Head of caudate nucleus (tissue), 42 donors: ENCODE data around the gene C16orf87.
"Not testable (repeated sequence)": the region's sequence is repeated elsewhere in the genome, so short reads cannot be mapped to it uniquely, and the experiment has no call there.

Experiments used
- DNase-seq, 42 donors: peaks; one replicate each; pipeline versions ENCODE4 v3.0.0 to v3.0.0-alpha.2; 2020 to 2021; ENCODE audit warnings: mixed read lengths in 7 of 42
- intact Hi-C: fragments of 100-400 bp; cut with DNase I; formaldehyde crosslinking; loops from one replicate; pipeline ENCODE4 v1.15.0; 2022

Gene C16orf87

DNA sequence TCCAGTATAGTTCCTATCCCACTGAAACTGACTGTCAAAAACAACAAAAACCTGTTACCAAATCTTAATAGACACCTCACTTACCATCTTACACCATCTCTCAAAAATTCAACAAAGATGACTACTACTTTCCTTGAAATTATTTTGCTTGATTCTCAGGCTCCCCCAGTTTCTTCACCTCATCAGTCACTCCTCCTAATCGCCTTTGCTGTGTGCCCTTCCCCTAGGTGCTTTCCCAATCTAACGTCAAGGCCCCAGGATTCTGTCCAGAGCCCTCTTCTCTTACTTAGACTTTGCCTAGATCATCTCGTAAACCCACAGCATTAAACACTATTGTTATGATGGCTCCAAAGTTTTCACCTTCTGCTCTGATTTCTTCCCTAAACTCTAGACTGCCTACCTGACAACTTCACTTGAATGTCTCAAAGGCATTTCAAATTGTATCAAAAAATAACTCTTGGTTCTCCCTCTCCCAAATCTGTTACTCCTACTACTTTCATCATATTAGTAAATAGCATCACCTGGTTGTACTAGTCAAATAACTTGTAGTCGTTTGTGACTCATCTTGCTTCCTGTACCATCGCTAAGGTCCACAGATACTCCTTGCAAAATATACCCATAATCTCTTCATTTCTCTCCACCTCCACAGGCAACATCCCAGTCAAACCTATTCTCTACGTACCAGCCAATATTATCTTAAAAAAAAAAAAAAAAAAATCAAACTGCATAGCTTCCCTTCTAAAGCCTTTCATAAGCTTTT lies 18.0 kb downstream of the C16orf87 start:
- intact Hi-C loops = no loop called here
- no peak for DNase-seq

DNA sequence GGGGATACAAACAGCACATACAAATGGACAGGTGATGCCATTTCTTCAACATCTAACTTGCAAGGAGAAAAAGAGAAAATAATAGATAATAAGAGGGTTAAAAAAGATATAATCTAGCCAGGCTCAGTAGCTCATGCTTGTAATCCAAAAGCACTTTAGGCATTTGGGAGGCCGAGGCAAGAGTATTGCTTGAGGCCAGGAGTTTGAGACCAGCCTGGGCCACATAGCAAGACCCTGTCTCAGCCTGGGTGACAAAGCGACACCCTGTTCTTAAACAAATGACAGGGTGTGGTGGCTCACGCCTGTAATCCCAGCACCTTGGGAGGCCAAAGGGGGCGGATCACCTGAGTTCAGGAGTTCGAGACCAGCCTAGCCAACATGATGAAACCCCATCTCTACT lies 19.3 kb downstream of the C16orf87 start:
- intact Hi-C loops = no loop called here
- no peak for DNase-seq

GRCh38 chr16:46808997-46809396 lies 22.0 kb downstream of the C16orf87 start:
- no peak for DNase-seq
- intact Hi-C loops = loop anchor here (10.0 kb wide), 1 partner anchor 114 kb away; no protein-coding TSS in a partner anchor

DNA sequence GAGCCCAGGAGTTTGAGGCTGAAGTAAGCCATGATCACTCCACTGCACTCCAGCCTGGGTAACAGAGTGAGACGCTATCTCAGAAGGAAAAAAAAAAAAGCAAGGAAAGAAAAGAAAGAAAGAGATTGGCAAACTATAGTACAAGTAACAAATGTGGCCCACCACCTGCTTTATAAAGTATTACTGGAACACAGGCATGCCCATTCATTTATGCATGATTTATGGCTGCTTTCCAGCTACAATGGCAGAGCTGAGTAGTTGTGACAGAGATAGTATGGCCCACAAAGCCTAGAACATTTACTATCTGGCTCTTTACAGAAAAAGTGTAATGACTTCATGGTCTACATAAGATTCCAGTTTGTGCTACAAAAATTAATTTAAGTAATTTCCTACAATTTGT lies 23.6 kb downstream of the C16orf87 start:
- DNase-seq = no peak
- intact Hi-C loops = loop anchor here (10.0 kb wide), 1 partner anchor 113 kb away; no protein-coding TSS in a partner anchor

GRCh38 chr16:46803373-46803772 lies 27.6 kb downstream of the C16orf87 start:
- no peak for DNase-seq
- intact Hi-C loops = loop anchor here (10.0 kb wide), 1 partner anchor 109 kb away; no protein-coding TSS in a partner anchor

DNA sequence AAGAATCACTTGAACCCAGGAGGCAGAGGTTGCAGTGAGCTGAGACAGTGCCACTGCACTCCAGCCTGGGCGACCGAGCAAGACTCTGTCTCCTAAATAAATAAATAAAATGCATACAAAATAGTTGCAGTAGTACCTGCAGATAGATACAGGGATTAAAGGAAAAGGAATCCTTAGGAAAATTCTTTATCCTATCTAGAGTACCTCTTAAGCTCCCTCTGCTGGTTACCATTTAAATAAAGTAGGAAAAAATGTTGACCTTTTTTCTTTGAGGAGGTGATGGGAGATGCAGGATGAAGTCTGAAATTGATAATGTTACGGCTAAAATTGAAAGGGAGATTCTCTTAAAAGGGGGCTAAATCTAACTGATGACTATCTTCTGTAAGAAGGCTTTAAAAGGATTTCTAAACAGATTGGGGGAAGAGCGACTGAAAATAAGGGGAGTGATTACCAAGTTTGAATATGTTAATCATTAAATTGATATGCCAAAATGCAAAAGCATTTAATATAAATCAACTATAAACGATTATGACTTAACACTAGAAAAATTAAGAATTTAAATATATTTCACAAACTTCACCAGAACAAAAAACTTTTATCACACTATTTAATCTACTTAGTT lies 29.4 kb downstream of the C16orf87 start:
- intact Hi-C loops = loop anchor here (10.0 kb wide), 1 partner anchor 107 kb away; no protein-coding TSS in a partner anchor
- no peak for DNase-seq

GRCh38 chr16:46800494-46800893 lies 30.5 kb downstream of the C16orf87 start:
- intact Hi-C loops = loop anchor here (10.0 kb wide), 1 partner anchor 106 kb away; no protein-coding TSS in a partner anchor

DNA sequence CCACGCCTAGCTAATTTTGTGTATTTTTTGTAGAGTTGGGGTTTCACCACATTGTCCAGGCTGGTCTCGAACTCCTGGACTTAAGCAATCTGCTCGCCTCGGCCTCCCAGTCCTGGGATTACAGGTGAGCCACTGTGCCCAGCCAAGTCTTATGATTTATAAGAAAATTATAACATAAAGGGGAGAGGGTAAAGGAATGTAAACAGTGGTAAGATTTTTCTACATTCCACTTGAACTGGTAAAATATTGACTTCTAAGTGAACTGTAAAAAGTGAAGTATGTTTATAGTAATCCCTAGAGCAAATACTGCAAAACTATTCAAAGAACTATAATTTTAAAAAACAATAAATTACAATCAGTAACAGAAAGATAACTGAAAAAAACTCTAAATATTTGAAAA lies 33.5 kb downstream of the C16orf87 start:
- intact Hi-C loops = no loop called here
- no peak for DNase-seq

More at GRCh38 chr16:46800494-46800893, 30.5 kb downstream of the C16orf87 start:
- no peak for DNase-seq

- intact Hi-C loops = no loop called here
- no peak for DNase-seq
These were observed 34.2 kb downstream of the C16orf87 start for GRCh38 chr16:46796764-46797269.

DNA sequence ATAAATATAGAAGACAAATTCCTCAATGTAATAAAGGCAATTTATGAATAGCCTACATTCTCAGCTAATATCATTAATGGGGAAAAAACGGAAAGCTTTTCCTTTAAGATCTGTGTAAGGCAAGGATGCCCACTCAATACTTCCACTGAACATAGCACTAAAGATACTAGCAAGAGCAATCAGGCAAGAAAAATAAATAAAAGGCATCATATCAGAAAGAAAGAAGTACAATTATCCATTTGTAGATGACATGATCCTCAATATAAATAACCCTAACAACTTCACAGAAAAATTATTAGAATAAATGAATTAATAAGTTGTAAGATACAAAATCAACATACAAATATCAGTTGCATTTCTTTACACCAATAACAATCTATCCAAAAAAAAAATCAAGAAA lies 37.1 kb downstream of the C16orf87 start:
- intact Hi-C loops = no loop called here
- DNase-seq = no peak

GRCh38 chr16:46790599-46791270 lies 40.2 kb downstream of the C16orf87 start:
- DNase-seq = no peak
- intact Hi-C loops = no loop called here

DNA sequence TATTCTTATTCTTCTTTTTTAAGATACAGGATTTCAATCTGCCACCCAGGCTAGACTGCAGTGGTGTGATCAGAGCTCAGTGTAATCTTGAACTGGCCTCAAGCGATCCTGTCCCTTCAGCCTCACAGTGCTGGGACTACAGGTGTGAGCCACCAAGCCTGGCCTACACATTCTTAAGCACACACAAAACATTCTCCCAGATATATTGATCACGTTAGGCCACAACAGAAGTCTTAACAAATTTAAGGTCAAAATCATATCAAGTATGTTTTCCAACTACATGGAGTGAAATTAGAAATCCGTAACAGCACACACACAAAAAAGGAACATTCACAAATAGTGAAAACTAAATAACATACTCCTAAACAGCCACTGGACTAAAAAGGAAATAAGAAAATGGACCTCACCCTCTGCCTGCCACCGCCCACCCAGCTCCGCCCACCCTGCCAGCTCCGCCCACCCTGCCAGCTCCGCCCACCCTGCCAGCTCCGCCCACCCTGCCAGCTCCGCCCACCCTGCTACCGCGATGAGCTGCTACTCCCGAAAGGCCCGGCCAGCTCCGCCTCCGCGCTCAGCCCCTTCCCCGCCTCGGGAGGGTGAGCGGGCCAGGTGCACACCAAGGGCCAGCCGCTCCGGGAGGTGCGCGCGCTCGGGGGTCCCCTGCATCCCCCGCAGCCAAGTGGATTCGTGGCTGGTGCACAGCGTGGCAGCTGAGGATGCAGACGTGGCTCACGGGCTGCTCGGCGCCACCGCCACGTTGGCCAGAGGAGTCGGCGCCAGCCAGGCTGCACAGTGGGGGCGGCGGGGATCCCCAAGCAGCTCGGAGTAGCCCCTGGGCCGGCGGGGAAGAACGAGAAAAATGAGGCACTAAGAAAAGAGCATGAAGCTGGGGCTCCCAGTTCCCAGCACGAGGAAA lies 41.2 kb downstream of the C16orf87 start:
- intact Hi-C loops = no loop called here
- peak; percentile 44 to 88 (median 76) for DNase-seq

GRCh38 chr16:46788891-46789474 lies 42.0 kb downstream of the C16orf87 start:
- no peak for DNase-seq
- intact Hi-C loops = no loop called here

- DNase-seq = no peak
- intact Hi-C loops = no loop called here
These were observed 43.1 kb downstream of the C16orf87 start for GRCh38 chr16:46787909-46788308.

- no peak for DNase-seq
- intact Hi-C loops = no loop called here
These were observed 45.7 kb downstream of the C16orf87 start for GRCh38 chr16:46785076-46785845.

GRCh38 chr16:46784569-46784968 lies 46.4 kb downstream of the C16orf87 start:
- intact Hi-C loops, DNase-seq: not testable (repeated sequence)

DNA sequence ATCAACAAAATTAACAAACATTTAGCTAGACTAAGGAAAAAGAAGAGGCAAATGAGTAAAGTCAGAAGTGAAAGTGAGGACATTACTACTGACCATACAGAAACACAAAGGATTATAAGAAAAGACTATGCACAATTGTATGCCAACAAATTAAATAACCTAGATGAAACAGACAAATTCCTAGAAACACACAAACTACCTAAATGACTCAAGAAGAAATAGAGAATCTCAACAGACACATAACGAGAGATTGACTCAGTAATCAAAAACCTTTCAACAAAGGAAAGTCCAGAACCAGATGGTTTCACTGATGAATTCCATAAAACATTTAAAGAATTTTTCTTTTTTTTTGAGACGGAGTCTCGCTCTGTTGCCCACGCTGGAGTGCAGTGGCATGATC lies 47.2 kb downstream of the C16orf87 start:
- DNase-seq = no peak
- intact Hi-C loops = no loop called here

GRCh38 chr16:46782320-46782719 lies 48.7 kb downstream of the C16orf87 start:
- intact Hi-C loops = no loop called here

More at GRCh38 chr16:46782320-46782719, 48.7 kb downstream of the C16orf87 start:
- DNase-seq = no peak
